HepG2 (cell line): ENCODE results near the gene CES3. TPM values are rescaled to one million over a fixed set of nuclear protein-coding genes. Genes with fewer than 3 reads are reported as not detected.

Experiments
- ATF5 ChIP-seq: sonication (generic); formaldehyde crosslinking; IDR thresholded peaks from 2 replicates; pipeline ENCODE4 v1.4.0; 2020; ENCODE audit warnings: mild to moderate bottlenecking, low read depth, missing genetic modification reagents
- GMEB1 ChIP-seq: sonication (generic); formaldehyde crosslinking; IDR thresholded peaks from 2 replicates; pipeline ENCODE4 v1.5.1; 2020; ENCODE audit warnings: missing genetic modification reagents, mild to moderate bottlenecking, borderline replicate concordance
- GPN1 ChIP-seq: sonication (generic); formaldehyde crosslinking; IDR thresholded peaks from 2 replicates; pipeline ENCODE4 v1.5.1; 2020; ENCODE audit warnings: missing genetic modification reagents, borderline replicate concordance
- HIC2 ChIP-seq: sonication (generic); formaldehyde crosslinking; IDR thresholded peaks from 2 replicates; pipeline ENCODE4 v1.9.0; 2022; ENCODE audit warnings: low read depth, missing genetic modification reagents
- NBN ChIP-seq: fragments of 450-650 bp; conservative IDR thresholded peaks from 2 replicates; pipeline ENCODE4 v1.6.1; 2017
- NFKB2 ChIP-seq: sonication (generic); formaldehyde crosslinking; IDR thresholded peaks from 2 replicates; pipeline ENCODE4 v1.4.0; 2020; ENCODE audit warnings: missing genetic modification reagents, borderline replicate concordance
- SAFB2 ChIP-seq: sonication (generic); formaldehyde crosslinking; IDR thresholded peaks from 2 replicates; pipeline ENCODE4 v1.5.1; 2020; ENCODE audit warnings: missing genetic modification reagents, low read depth, mild to moderate bottlenecking, borderline replicate concordance
- SNAPC4 ChIP-seq: sonication (generic); formaldehyde crosslinking; IDR thresholded peaks from 2 replicates; pipeline ENCODE4 v1.4.0; 2020; ENCODE audit warnings: mild to moderate bottlenecking, missing genetic modification reagents
- SP5 ChIP-seq: IDR thresholded peaks from 2 replicates; pipeline ENCODE4 v1.6.1; 2016; ENCODE audit warnings: low read depth, borderline replicate concordance
- UBTF ChIP-seq: sonication (generic); formaldehyde crosslinking; IDR thresholded peaks from 2 replicates; pipeline ENCODE4 v1.4.0; 2020; ENCODE audit warnings: mild to moderate bottlenecking, missing genetic modification reagents
- ZNF274 ChIP-seq: sonication (generic); formaldehyde crosslinking; IDR thresholded peaks from 2 replicates; pipeline ENCODE4 v1.5.1; 2020; ENCODE audit warnings: mild to moderate bottlenecking, missing genetic modification reagents
- ZNF329 ChIP-seq: sonication (generic); formaldehyde crosslinking; IDR thresholded peaks from 2 replicates; pipeline ENCODE4 v1.9.0; 2021; ENCODE audit warnings: low read depth, mild to moderate bottlenecking, missing genetic modification reagents
- polyA plus RNA-seq, 8 experiments: library from polyadenylated mRNA; depleted of rRNA in 3 of 8; stranded (reverse) in 7 of 8; unstranded in 1 of 8; fragments of >200 nt; fragmentation: Illumina TruSeq in 4 of 8; extraction: Trizol in 4 of 8; gene quantifications; 2 replicates each; pipeline versions ENCODE4 v1.2.1 to v1.2.3, GENCODE V29; 2011 to 2016; ENCODE audit warnings: low read depth in 4 of 8, missing spikeins in 1 of 8, mixed read lengths in 1 of 8; ENCODE audit not compliant: insufficient read depth in 1 of 8
- total RNA-seq, 5 experiments: library from RNA; depleted of rRNA; stranded (reverse); fragments of >200 nt; fragmentation: Illumina TruSeq; extraction: Trizol; gene quantifications; 2 replicates each; pipeline ENCODE4 v1.2.3, GENCODE V29; 2016; ENCODE audit warnings: low read depth in 1 of 5

CES3 gene
- total and polyA plus RNA-seq, 2 of the 13 experiments (the other 11 are each of a cell fraction or from before 2014, with no cell fraction given): 6.6 to 17.4 TPM

GRCh38 chr16:66961065-66961744 lies at the start of gene CES3 (continued):
- TF ChIP-seq HIC2 (CRISPR knock-in tag) (no peak; the same call in 1 of the 2 replicates), ATF5 (0 out of 2 replicates have a peak, but pooled peaks have one; percentile 42), SP5 (CRISPR knock-in tag) (no peak), SNAPC4 (CRISPR knock-in tag) (no peak), NFKB2 (CRISPR knock-in tag) (no peak; the same call in 1 of the 2 replicates), SAFB2 (CRISPR knock-in tag) (peak; percentile 68; the same call in 1 of the 2 replicates), GMEB1 (peak; percentile 17; the same call in 1 of the 2 replicates), ZNF329 (CRISPR knock-in tag) (no peak), GPN1 (CRISPR knock-in tag) (no peak), NBN (no peak), UBTF (CRISPR knock-in tag) (peak; percentile 61), ZNF274 (CRISPR knock-in tag) (0 out of 2 replicates have a peak, but pooled peaks have one; percentile 32)
